Measurements from ENCODE around the gene PLXNA1. TPM values are rescaled to one million over a fixed set of nuclear protein-coding genes. Genes with fewer than 3 reads are reported as not detected.

The PLXNA1 gene
- total RNA-seq, 1 experiment from 2014 or later = 44.0 TPM

DNA sequence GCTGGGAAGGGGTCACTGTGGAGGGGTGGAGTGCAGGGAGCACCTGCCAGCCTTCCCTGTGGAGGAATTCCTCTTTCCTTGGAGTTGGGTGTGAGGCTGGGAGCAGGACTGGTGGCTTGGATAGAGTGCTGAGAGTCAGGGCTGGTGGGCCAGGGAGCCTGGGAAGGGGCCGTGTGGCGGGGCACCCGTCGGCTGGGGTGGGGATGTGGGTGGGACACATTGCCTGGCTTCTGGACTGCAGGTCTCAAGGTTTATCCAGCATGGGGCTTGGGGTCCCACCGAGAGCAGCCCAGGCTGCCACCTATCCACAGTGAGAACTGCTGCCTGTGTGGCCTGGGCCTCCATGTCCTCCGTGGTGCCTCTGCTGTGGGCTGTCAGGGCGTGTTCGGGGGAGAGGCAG is 4.7 kb downstream of the PLXNA1 start:
- DNase-seq (ENCODE audit: low read depth) = no peak

- no peak for DNase-seq (ENCODE audit: low read depth)
Observed at GRCh38 chr3:126988451-126989021, 5.6 kb downstream of the PLXNA1 start.

DNA sequence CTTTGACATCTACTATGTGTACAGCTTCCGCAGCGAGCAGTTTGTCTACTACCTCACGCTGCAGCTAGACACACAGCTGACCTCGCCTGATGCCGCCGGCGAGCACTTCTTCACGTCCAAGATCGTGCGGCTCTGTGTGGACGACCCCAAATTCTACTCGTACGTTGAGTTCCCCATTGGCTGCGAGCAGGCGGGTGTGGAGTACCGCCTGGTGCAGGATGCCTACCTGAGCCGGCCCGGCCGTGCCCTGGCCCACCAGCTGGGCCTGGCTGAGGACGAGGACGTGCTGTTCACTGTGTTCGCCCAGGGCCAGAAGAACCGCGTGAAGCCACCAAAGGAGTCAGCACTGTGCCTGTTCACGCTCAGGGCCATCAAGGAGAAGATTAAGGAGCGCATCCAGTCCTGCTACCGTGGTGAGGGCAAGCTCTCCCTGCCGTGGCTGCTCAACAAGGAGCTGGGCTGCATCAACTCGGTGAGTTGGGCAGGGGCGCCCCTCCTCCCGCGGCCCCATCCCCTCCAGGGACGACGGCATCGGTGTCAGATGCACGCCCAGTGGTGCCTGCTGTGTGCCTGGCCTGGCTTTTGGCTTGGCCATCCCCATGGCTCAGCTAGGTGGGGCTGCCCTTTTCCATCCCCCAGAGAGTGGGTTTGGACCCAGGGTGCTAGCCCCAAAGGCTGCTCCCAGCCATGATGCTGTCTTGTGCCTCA is 6.6 kb downstream of the PLXNA1 start:
- no peak for DNase-seq (ENCODE audit: low read depth)

DNA sequence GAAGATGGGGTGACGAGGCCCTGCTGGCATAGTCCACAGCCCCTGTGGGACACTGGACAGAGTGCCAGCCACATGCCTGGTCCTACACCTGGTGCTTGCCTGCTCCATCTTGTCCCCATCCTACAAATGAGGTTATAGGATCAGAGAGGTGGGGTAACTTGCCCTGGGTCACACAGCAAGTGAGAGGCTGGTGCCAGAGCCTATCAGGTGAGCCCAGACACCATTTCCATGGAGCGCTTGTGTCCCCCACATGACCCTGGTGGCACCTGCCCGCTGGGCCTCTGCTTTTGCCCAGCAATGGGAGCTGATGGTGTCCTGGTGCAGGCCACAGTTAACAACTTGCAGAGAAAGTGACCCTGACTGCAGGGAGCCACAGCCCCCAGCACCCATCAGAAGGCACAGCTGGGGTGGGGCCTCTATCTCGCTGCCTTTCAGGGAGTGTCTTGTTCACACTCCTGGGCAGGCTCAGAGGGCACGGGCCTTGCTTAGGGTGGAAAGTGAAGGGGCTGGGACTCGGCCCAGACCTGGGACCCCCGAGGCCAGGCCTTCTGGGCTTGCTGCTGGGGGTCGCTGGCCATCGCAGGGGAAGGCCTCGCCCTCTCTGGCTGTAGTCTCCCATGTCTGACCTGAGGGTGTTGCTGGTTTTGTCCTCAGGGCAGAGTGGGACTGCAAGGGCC is 7.2 kb downstream of the PLXNA1 start:
- no peak for DNase-seq (ENCODE audit: low read depth)

- DNase-seq (ENCODE audit: low read depth) = no peak
Observed at GRCh38 chr3:126990890-126991289, 8.0 kb downstream of the PLXNA1 start.

DNA sequence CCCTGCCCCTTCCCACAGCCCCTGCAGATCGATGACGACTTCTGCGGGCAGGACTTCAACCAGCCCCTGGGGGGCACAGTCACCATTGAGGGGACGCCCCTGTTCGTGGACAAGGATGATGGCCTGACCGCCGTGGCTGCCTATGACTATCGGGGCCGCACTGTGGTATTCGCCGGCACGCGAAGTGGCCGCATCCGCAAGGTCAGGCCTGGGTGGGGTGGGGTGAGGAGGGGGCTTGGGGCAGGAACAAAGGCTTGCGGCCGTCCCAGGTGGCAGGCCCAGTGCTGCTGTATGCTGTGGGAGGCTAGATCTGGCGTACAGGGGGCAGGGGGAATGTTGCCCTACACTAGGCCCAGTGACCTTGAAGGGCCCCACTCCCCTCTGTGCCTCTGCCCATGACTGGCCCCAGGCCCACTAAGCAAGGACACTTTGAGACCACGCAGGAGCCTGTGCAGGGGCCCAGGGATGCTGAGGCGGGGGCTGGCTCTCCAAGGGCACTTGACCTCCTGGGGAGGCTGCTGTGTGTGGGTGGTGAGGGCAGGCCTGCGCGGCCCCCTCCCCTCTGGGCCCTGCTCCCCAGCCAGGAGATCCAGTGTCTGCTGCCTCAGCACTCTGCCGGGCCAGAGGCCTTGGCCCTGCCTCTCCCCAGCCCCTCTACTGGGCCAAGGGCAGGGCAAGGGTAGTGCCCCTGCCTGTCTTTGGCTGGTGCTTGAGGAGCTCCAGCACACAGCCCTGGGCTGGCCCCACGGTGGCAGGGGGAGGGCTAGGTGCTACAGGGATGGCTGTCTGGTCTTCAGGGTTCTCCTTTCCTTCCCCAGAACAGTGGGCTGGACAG is 8.7 kb downstream of the PLXNA1 start:
- DNase-seq (ENCODE audit: low read depth) = no peak

DNA sequence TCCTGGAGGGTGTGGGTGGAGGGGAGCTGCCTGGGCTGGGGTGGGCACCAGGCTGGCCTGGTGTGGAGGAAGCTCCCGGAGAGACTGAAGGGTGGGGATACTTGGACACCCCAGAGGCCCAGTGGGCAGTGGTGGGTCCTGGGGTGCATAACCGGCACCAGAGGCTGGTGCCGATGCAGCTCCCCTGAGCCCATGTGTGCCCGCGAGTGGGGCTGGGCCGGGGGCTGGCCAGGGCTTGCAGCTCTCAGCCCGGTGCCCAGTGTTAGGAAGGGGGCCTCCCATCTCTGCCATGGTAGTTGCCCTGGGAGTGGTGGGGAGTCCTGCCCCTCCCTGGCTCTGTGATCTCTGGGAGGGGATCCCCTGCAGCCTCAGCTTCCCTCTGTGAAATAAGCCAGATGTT is 9.3 kb downstream of the PLXNA1 start:
- DNase-seq (ENCODE audit: low read depth) = no peak

DNA sequence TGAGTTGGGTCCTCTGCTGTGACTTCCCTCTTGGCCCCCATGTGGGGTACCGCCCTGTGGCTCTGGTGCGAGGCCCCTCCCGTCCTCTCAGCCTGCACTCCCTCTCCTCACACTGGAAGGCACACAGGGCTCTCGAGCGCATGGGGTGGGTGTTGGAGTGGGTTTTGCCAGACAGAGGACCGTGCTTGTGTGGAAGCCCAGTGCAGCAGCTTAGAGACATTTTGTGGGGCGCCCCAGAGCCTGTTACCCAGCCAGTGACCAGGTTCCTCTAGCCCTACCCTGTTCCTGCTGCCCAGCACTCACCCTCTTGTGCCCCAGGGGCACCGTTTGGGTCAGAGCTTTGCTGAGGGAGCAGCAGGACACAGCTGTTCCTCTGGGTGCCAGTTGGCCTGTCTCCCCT is 9.9 kb downstream of the PLXNA1 start:
- no peak for DNase-seq (ENCODE audit: low read depth)

GRCh38 chr3:126993436-126993835 is 10.5 kb downstream of the PLXNA1 start:
- no peak for DNase-seq (ENCODE audit: low read depth)

DNA sequence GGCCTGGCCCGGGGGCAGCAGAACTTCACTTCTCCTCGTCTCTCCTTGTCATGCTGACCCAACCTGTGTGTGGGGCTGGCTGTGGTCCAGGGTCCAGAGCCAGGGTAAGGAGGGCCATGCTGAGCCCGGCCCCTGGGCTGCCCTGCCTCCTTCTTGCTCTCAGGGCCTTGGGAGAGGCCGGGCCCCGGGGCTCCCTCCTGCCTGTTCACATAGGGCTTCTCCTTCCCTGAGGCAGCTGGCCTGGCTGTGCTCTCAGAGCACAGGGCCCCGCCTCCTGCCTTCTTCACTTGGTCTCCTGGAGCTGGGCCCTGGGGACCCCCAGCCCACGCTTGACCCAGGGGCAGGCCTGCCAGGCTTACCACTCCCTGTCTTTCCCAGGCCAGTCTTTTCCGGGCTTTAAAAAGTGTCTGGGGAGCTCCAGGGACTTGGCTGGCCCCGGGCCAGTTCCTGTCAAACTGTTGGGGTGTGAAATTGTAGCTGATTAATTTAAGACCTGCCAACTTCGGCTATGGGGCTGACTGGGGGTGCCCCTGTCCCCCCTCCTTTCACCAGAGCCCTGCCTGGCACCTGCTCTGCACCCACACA is 11.8 kb downstream of the PLXNA1 start:
- DNase-seq (ENCODE audit: low read depth) = no peak

DNA sequence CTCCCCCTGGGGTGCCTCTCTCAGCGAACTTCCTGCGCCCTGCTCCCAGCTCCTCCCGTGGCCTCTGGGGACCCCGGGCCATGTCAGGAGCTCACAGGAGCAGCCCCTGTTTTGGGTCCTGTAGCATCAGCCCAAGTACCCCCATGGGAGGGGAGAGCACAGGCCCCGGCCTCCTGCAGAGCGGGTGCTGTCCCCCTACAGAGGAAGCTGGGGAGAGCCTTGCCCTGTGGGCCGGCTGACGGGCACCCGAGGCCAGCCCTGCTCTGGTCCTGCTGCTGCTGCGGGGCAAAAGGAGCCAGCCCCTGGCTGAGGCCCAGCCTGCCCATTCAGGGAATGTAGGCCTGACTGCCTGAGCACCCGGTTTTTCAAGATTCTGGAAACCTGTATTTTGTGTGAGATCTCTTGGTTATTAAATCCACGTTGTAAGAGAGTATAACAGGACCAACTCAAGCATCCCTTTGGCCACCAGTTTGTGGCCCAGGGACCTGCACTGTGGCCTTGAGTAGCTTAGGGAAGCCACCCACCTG is 12.4 kb downstream of the PLXNA1 start:
- no peak for DNase-seq (ENCODE audit: low read depth)

DNA sequence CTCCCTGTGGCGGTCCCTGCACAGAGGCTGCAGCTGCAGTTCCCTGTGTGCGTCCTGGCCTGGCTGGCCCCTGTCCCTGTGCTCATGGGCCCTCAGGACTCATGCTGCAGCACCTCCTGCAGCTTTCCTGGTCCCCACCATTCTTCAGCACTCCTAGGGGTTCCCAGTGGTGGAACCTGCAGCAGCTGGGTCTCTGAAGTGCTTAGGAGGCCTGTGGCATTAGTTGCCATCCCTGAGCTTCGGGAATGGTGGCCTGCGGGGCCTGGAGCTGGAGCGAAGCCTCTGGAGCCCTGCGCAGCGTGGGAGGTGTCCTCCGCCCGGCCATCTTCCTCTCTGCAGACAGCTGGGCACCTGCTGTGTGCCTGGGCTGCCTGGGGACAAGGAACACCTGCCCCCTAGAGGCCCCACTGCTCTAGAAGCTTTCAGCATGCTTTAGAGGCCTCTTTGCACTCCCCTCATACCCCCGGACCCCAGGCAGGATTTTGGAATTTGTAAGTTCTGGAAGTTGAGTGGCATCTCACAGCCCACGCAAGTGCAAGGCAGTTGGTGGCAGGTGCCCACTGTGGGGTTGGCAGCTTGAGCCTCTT is 13.1 kb downstream of the PLXNA1 start:
- DNase-seq (ENCODE audit: low read depth) = no peak

GRCh38 chr3:126996905-126997304 is 14.0 kb downstream of the PLXNA1 start:
- peak; percentile 83 for DNase-seq (ENCODE audit: low read depth)

DNA sequence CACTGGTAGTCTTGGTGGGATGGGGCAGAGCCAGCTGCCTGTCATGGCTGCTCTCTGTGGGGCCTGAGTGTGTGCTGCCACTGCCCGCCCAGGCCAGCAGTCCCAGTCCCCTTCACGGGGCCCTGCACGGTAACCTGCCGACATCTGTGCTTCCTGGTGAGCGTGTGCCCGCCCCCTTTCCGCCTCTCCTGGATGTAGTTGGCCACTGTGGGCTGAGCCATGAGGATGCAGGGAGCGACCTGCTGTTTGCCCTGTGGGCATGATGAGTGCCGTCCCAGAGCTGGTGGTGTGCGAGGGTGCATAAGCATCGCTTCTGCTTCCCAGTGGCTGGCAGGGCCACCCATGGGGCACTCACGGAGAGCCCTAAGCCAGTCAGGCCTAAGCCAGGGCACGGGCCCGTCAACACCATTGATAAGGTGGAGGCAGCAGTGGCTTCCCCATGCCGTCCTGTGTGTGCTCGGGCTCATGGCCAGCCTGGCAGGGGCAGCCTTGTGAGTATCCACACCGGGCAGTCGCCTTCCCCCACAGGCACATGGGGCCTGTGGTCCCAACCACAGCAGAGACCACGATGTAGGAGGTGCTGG is 14.6 kb downstream of the PLXNA1 start:
- DNase-seq (ENCODE audit: low read depth) = no peak

DNA sequence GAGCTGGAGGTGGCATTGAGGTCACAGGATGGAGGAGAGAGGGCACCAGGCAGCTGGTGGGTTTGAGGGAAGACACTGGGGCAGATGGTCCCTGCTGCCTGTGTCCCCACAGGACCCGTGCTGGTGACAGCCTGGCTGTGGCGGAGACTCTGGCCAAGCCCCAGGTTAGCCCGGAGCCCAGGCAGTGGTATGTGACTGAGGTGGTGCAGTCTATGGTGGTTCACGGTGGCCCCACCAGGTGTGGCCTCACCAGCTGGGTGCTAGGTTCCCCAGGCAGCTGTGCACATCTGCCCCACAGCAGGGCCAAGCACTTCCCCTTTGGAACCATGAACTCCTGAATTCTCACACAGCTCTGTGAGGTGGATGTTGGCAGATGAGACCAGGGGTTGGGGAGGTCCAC is 15.4 kb downstream of the PLXNA1 start:
- no peak for DNase-seq (ENCODE audit: low read depth)

DNA sequence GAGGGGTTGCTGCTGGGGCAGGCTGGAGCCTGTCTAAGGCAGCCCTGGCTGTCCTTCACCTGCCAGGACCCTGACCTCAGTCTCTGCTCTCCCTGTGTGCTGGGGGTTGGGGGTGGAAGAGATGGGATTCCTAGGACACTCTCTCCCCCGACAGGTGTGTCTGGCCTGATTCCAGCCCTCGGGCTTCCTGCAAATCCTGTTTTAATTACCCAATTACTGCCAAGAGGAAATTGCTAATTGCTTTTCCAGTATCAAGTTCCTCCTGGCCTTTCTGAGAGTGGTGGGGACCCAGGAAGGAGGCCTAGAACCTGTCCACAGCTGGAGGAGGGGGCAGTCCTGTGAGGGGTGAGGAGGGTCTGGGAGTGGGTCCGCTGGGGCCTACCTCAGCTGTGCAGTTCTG is 15.8 kb downstream of the PLXNA1 start:
- DNase-seq (ENCODE audit: low read depth) = no peak

GRCh38 chr3:126999383-126999782 is 16.5 kb downstream of the PLXNA1 start:
- no peak for DNase-seq (ENCODE audit: low read depth)

DNA sequence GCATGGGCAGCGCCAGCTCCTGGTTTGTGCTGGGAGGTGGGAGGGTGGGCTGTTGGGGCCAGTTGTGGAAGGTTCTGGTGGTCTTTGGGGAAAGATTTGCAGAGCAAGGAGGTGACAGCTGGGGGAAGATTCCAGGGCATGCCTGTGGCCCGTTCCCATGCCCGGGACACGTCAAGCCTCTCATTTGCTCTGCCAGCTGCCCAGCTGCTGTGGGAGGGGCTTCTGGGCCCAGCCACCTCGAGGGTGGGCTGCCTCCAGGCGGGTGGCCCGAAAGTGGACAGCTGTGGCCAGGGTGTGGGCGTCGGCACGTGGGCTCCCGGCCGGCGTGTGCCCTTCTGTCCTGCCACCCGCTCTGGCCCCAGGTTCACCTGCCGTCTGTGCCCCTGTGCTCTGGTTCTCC is 17.2 kb downstream of the PLXNA1 start:
- no peak for DNase-seq (ENCODE audit: low read depth)

- DNase-seq (ENCODE audit: low read depth) = no peak
Observed at GRCh38 chr3:127000761-127001160, 17.8 kb downstream of the PLXNA1 start.

- no peak for DNase-seq (ENCODE audit: low read depth)
Observed at GRCh38 chr3:127001486-127002194, 18.7 kb downstream of the PLXNA1 start.

Data from RPMI7951 (cell line).